ENCODE measurements around the gene XYLT2. TPM values are rescaled to one million over a fixed set of nuclear protein-coding genes. Genes with fewer than 3 reads are reported as not detected.
"Not testable (repeated sequence)": the region's sequence is repeated elsewhere in the genome, so short reads cannot be mapped to it uniquely, and the experiment has no call there.

XYLT2 gene
- polyA plus RNA-seq, 6 donors from 2014 or later, result 5.7 to 14.0 (median 9.5) TPM

DNA sequence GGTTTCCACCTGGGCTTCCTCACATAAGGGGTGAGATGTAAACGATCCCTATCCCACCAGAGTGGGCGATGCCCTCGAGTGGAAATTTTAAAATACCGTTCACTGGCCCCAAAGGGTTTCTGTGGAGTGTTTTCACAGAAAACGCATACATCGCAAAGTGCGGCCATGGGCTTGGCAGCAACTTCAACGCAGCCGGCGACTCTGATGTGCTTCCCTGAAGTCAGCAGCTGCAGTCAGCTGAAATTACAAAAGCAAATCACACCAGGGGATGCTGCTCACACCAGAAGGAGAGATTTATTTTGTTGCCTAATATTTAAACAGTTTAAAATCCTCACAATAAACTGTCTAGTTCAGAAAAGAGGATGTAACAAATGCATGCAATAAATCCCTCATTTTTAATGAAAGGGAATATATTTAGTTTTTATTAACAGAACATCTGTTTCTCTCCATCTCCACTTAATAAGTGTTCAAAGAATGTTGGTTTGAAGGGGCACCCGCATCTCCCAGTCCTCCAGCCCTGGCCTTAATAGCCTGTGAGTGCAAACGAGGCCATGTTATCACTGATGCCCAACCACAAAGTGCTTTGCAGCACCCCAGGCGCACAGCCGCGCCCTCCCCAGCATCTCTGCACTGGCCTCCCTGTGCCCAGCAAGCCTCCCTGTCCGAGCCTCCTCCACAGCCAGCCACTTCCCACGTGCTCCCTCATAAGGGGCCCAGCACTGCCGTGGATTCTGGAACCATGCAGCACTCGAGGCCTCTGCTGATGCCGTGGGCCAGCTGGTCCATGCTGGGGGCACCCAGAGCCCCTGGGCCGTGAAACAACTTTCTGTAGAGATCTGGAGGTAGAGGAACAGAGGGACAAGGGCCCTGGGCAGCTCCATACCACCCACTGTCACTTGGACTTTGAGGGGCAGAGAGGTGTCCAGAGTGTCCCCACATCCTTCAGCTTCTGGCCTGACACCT, 17.3 kb upstream of the XYLT2 start:
- ATAC-seq (ENCODE audit: low read depth in 2 of 2) (no peak), DNase-seq (no peak)
- H3K9me3 Mint-ChIP-seq, result no peaks in the 10 kb centered on the region
- H3K4me1 Mint-ChIP-seq, result peaks cover 0 to 3% (median under 1%) of the 10 kb centered on the region in 3 donors
- H3K27me3 Mint-ChIP-seq, result peaks cover 4 to 39% (median 26%) of the 10 kb centered on the region in 3 donors
- no peak overlapping the region for H3K27ac Mint-ChIP-seq
- no peak overlapping the region for H3K4me3 Mint-ChIP-seq
- H3K36me3 Mint-ChIP-seq, result no peaks in the 10 kb centered on the region

DNA sequence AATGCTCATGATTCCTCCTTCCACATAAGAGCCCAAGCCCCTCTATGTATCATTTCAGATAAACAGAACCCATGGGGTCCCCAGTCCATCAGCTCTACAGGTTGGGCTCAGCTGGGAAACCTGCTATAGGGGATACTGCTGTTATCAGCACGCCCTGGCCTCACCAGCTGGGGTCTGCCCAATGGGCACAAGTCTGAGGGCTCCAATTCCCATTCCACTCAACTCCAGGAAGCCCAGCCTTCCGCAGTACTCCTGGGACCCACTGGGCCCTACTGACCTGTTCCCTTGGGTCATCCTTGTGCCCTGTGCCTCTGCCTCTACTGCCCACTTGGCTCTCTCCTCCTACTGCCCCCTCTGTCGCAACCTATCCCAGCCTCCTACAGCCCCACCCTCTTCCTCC, 16.2 kb upstream of the XYLT2 start:
- peaks cover 0 to 5% (median 4%) of the 10 kb centered on the region in 3 donors for H3K4me1 Mint-ChIP-seq
- DNase-seq, result no peak
- peaks cover 4 to 43% (median 32%) of the 10 kb centered on the region in 3 donors for H3K27me3 Mint-ChIP-seq
- H3K36me3 Mint-ChIP-seq, result no peaks in the 10 kb centered on the region
- no peak for ATAC-seq (ENCODE audit: low read depth in 2 of 2)
- no peaks in the 10 kb centered on the region for H3K9me3 Mint-ChIP-seq
- H3K27ac Mint-ChIP-seq, result no peak overlapping the region
- H3K4me3 Mint-ChIP-seq, result no peak overlapping the region

- ATAC-seq (ENCODE audit: low read depth in 2 of 2) (no peak), DNase-seq (no peak)
- Mint-ChIP-seq H3K9me3 (no peaks in the 10 kb centered on the region), H3K36me3 (no peaks in the 10 kb centered on the region), H3K4me1 (peaks cover 0 to 5% (median 4%) of the 10 kb centered on the region in 3 donors), H3K27ac (no peak overlapping the region), H3K27me3 (peaks cover 4 to 43% (median 32%) of the 10 kb centered on the region in 3 donors), H3K4me3 (no peak overlapping the region)
These were observed 15.7 kb upstream of the XYLT2 start for GRCh38 chr17:50330151-50330775.

- Mint-ChIP-seq H3K27ac (no peak overlapping the region), H3K4me3 (no peak overlapping the region), H3K4me1 (peaks cover 0 to 5% (median 4%) of the 10 kb centered on the region in 3 donors), H3K9me3 (no peaks in the 10 kb centered on the region), H3K36me3 (no peaks in the 10 kb centered on the region), H3K27me3 (peaks cover 9 to 43% (median 32%) of the 10 kb centered on the region in 3 donors)
- DNase-seq (no peak), ATAC-seq (ENCODE audit: low read depth in 2 of 2) (no peak)
These were observed 14.7 kb upstream of the XYLT2 start for GRCh38 chr17:50331085-50331791.

GRCh38 chr17:50332196-50332595, 13.7 kb upstream of the XYLT2 start:
- H3K27me3 Mint-ChIP-seq, result peaks cover 9 to 38% (median 32%) of the 10 kb centered on the region in 3 donors
- H3K27ac Mint-ChIP-seq, result no peak overlapping the region
- peaks cover 0 to 5% (median 4%) of the 10 kb centered on the region in 3 donors for H3K4me1 Mint-ChIP-seq
- DNase-seq, result no peak
- no peak for ATAC-seq (ENCODE audit: low read depth in 2 of 2)
- no peak overlapping the region for H3K4me3 Mint-ChIP-seq
- H3K36me3 Mint-ChIP-seq, result no peaks in the 10 kb centered on the region
- no peaks in the 10 kb centered on the region for H3K9me3 Mint-ChIP-seq

DNA sequence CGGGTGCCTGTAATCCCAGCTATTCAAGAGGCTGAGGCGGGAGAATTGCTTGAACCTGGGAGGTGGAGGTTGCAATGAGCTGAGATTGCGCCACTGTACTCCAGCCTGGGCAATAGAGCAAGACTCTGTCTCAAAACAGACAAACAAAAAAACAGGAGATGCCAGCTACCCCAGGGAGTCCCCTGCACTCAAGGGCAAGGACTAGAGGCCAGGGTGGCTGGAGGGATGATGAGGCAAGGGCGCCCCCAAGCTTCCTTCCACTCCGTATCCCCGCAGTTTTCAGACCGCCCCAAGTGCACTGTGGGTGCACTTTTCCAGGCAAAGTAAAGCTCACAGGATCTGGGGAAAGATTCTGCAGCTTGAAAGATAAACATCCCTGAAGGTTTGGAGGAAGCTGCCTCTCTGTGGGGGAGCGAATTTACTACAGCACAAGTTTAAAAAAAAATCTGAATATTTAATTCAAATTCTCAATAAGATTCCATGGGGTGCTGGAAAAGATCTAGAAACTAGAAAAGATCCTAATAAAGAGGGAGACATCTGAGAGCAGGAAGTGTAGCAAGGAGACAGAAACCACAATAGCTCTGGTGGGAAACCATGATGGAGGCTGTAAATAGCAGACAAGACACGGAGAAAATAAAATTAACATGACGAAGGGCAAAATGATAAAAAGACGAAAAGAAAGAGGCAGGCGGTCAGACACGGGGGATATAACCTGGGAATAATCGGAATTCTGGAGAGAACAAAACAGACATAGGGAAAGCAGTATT, 12.5 kb upstream of the XYLT2 start:
- H3K4me3 Mint-ChIP-seq, result peak overlapping the region in 1 of 8 donors; percentile 29
- not testable (repeated sequence) for ATAC-seq (ENCODE audit: low read depth in 2 of 2); H3K36me3 Mint-ChIP-seq; H3K9me3 Mint-ChIP-seq; H3K4me1 Mint-ChIP-seq; H3K27ac Mint-ChIP-seq; DNase-seq
- H3K27me3 Mint-ChIP-seq, result peaks cover 9 to 38% (median 32%) of the 10 kb centered on the region in 3 donors

GRCh38 chr17:50337956-50338355, 8.0 kb upstream of the XYLT2 start:
- no peak for DNase-seq
- Mint-ChIP-seq H3K4me1 (peaks cover 0 to 5% (median 4%) of the 10 kb centered on the region in 3 donors), H3K27me3 (peaks cover 4 to 26% (median 11%) of the 10 kb centered on the region in 3 donors), H3K27ac (no peak overlapping the region), H3K9me3 (peaks cover 4 to 17% (median 13%) of the 10 kb centered on the region in 7 donors), H3K4me3 (peak overlapping the region in 1 of 8 donors; percentile 17), H3K36me3 (peaks cover 0 to 20% of the 10 kb centered on the region in 2 donors)
- no peak for ATAC-seq (ENCODE audit: low read depth in 2 of 2)

GRCh38 chr17:50338645-50339044, 7.3 kb upstream of the XYLT2 start:
- ATAC-seq (ENCODE audit: low read depth in 2 of 2), result no peak
- no peak for DNase-seq
- peaks cover 0 to 3% (median 2%) of the 10 kb centered on the region in 3 donors for H3K4me1 Mint-ChIP-seq
- no peak overlapping the region for H3K27ac Mint-ChIP-seq
- H3K9me3 Mint-ChIP-seq, result peaks cover 4 to 17% (median 13%) of the 10 kb centered on the region in 7 donors
- peaks cover 0 to 20% of the 10 kb centered on the region in 2 donors for H3K36me3 Mint-ChIP-seq
- peaks cover 4 to 20% (median 5%) of the 10 kb centered on the region in 3 donors for H3K27me3 Mint-ChIP-seq
- no peak overlapping the region for H3K4me3 Mint-ChIP-seq

GRCh38 chr17:50339381-50339780, 6.5 kb upstream of the XYLT2 start:
- H3K36me3 Mint-ChIP-seq, result peaks cover 0 to 20% of the 10 kb centered on the region in 2 donors
- ATAC-seq (ENCODE audit: low read depth in 2 of 2) (no peak), DNase-seq (no peak)

DNA sequence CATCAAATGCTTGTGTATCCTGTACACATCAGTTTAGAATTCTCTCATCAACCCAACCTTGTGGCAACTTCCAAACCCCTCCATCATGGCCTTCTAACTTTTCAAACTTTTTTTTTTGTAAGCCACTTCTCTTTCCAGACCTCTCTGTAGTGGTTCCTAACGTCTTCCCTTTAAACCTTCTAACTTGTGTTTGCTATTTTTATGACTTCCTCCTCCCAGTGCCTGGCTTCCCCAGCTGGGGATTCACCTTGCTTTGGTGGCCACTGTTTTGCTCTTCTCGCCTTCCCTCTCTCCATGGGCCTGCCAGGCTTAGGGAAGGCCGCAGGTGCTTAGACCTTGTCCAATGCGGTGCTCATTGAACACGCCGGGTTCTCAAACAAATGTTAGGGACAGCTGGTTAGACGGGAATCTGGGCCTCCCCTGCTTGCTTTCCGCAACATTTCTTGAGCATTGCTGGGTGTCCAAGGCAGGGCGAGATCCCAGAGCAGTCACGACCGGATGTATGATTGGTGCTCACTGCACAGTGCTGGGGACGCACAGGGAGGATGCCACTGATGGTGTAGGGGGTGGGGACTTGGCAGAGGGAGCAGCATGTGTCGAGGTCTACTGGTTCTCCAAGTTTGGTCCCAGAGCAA, 1.1 kb upstream of the XYLT2 start:
- peak overlapping the region in 4 of 6 donors; percentile 16 to 84 (median 56) for H3K27ac Mint-ChIP-seq

More at GRCh38 chr17:50339381-50339780, 6.5 kb upstream of the XYLT2 start:
- peaks cover 4 to 17% (median 13%) of the 10 kb centered on the region in 7 donors for H3K9me3 Mint-ChIP-seq
- peak overlapping the region in 1 of 6 donors; percentile 49 for H3K27ac Mint-ChIP-seq
- H3K27me3 Mint-ChIP-seq, result peaks cover 0 to 16% (median 4%) of the 10 kb centered on the region in 3 donors
- no peak overlapping the region for H3K4me3 Mint-ChIP-seq
- no peaks in the 10 kb centered on the region for H3K4me1 Mint-ChIP-seq

DNA sequence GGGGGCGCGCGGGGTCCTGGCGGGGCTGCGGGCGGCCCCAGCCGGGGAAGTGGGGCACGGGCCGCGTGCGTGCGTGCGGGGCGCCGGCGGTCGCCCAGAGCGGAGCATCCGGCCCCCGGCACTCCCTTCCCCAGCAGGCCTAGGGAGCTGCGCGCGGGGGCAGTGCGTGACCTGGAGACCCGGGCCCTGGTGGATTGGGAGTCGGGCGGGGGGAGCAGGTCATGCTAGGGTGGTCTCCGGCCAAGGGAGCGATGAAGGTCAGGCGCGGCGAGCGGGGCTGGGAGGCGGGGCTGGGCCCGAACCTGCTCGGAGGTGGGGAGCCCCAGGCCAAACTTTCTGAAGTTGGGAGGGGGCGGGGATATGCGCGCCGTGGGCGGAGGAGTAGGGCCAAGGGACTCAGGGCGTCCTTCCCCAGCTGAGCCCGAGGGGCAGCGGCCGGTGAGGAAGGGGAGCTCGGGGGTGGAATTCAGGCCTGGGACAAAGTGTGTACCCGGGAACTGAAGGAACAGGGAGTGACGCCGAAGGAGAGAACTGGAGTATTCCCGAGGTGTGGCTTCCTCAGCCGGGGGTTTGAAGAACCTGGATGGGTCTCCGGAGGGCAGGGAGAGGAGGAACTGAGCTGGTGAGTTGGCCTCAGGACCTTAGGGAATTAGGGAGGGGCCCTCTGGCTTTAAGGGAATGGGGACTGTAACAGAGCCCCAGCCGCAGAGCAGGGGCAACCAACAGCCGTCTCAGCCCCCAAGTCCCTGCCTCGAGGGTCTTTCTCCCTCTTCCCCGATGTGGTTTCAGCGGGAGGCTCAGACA, 589 bp downstream of the XYLT2 start:
- peak overlapping the region; percentile 80 to 95 (median 90) for H3K4me3 Mint-ChIP-seq
- H3K9me3 Mint-ChIP-seq, result no peaks in the 10 kb centered on the region
- peak; percentile 63 to 66 for ATAC-seq (ENCODE audit: low read depth in 2 of 2)
- H3K27ac Mint-ChIP-seq, result peak overlapping the region; percentile 7 to 84 (median 72)
- no peak for DNase-seq
- peaks cover 37 to 54% (median 44%) of the 10 kb centered on the region in 3 donors for H3K4me1 Mint-ChIP-seq
- no peaks in the 10 kb centered on the region for H3K36me3 Mint-ChIP-seq
- H3K27me3 Mint-ChIP-seq, result no peaks in the 10 kb centered on the region

More for the DNA sequence above, 1.1 kb upstream of the XYLT2 start:
- Mint-ChIP-seq H3K36me3 (peaks cover 0 to under 1% of the 10 kb centered on the region in 2 donors), H3K4me3 (peak overlapping the region; percentile 79 to 91 (median 83)), H3K27me3 (peaks cover 0 to 8% (median 0%) of the 10 kb centered on the region in 3 donors), H3K4me1 (peaks cover 27 to 45% (median 35%) of the 10 kb centered on the region in 3 donors), H3K9me3 (no peaks in the 10 kb centered on the region)
- DNase-seq (no peak), ATAC-seq (ENCODE audit: low read depth in 2 of 2) (no peak)
